T-helper 17 cell (primary cell): ENCODE measurements around the gene PRDM16. TPM values are rescaled to one million over a fixed set of nuclear protein-coding genes. Genes with fewer than 3 reads are reported as not detected.

Source experiments
- ATAC-seq: fragments of 150-1000 bp; cut with Tn5 transposase; 2 replicates; pipeline ENCODE4 v1.10.0; 2021; ENCODE audit warnings: mild to moderate bottlenecking, moderate library complexity
- DNase-seq, 3 donors: peaks; one replicate each; pipeline versions ENCODE4 v3.0.0 to v3.0.0-alpha.2; 2020 to 2021
- H3K9me3 ChIP-seq: one replicate; pipeline ENCODE4 v1.7.0; 2013; ENCODE audit warnings: low read length, mild to moderate bottlenecking; ENCODE audit not compliant: control insufficient read depth, poor library complexity, severe bottlenecking
- H3K27ac Mint-ChIP-seq: one replicate; pipeline ENCODE4 v1.8.0; 2022; ENCODE audit warnings: mild to moderate bottlenecking, moderate library complexity, mixed read lengths
- H3K27me3 Mint-ChIP-seq: one replicate; pipeline ENCODE4 v1.8.0; 2022; ENCODE audit warnings: mixed read lengths
- H3K36me3 Mint-ChIP-seq: one replicate; pipeline ENCODE4 v1.8.0; 2022; ENCODE audit warnings: low read depth, mixed read lengths
- H3K4me1 Mint-ChIP-seq: one replicate; pipeline ENCODE4 v1.8.0; 2022; ENCODE audit warnings: mild to moderate bottlenecking, mixed read lengths
- H3K4me3 Mint-ChIP-seq: one replicate; pipeline ENCODE4 v1.8.0; 2022; ENCODE audit warnings: mild to moderate bottlenecking, moderate library complexity, mixed read lengths
- total RNA-seq, 4 donors: library from RNA in 2 of 4; stranded (reverse) in 2 of 4; gene quantifications; one replicate each; pipeline ENCODE4 v1.2.3 and lab custom pipeline; 2022 to 2026

PRDM16 gene
- total RNA-seq, 2 donors from 2014 or later, result not detected

- ATAC-seq (no peak), DNase-seq (no peak)
- H3K9me3 ChIP-seq, result no peaks in the 10 kb centered on the region
- Mint-ChIP-seq H3K4me3 (no peak overlapping the region), H3K36me3 (no peaks in the 10 kb centered on the region), H3K27ac (no peak overlapping the region), H3K4me1 (peaks cover 2% of the 10 kb centered on the region), H3K27me3 (peaks cover 26% of the 10 kb centered on the region)
Observed at GRCh38 chr1:3130268-3130667, 61.3 kb downstream of the PRDM16 start.

- ATAC-seq, result no peak
- no peak overlapping the region for H3K27ac Mint-ChIP-seq
- H3K4me3 Mint-ChIP-seq, result no peak overlapping the region
- H3K36me3 Mint-ChIP-seq, result no peaks in the 10 kb centered on the region
- no peaks in the 10 kb centered on the region for H3K9me3 ChIP-seq
- H3K27me3 Mint-ChIP-seq, result peaks cover 35% of the 10 kb centered on the region
- H3K4me1 Mint-ChIP-seq, result peaks cover 2% of the 10 kb centered on the region
- DNase-seq, result no peak
Observed at GRCh38 chr1:3132660-3133059, 63.7 kb downstream of the PRDM16 start.

GRCh38 chr1:3133686-3134085, 64.7 kb downstream of the PRDM16 start:
- H3K9me3 ChIP-seq, result no peaks in the 10 kb centered on the region
- Mint-ChIP-seq H3K27me3 (peaks cover 42% of the 10 kb centered on the region), H3K4me1 (peaks cover 2% of the 10 kb centered on the region), H3K4me3 (no peak overlapping the region), H3K27ac (no peak overlapping the region), H3K36me3 (no peaks in the 10 kb centered on the region)
- no peak for ATAC-seq
- DNase-seq, result no peak

GRCh38 chr1:3134381-3135072, 65.5 kb downstream of the PRDM16 start:
- no peaks in the 10 kb centered on the region for H3K4me1 Mint-ChIP-seq
- peaks cover 37% of the 10 kb centered on the region for H3K27me3 Mint-ChIP-seq
- H3K9me3 ChIP-seq, result no peaks in the 10 kb centered on the region
- DNase-seq (no peak), ATAC-seq (no peak)
- H3K4me3 Mint-ChIP-seq, result no peak overlapping the region
- H3K27ac Mint-ChIP-seq, result no peak overlapping the region
- no peaks in the 10 kb centered on the region for H3K36me3 Mint-ChIP-seq

- Mint-ChIP-seq H3K27me3 (peaks cover 33% of the 10 kb centered on the region), H3K36me3 (no peaks in the 10 kb centered on the region), H3K4me3 (no peak overlapping the region), H3K4me1 (no peaks in the 10 kb centered on the region), H3K27ac (no peak overlapping the region)
- DNase-seq (no peak), ATAC-seq (no peak)
- H3K9me3 ChIP-seq, result no peaks in the 10 kb centered on the region
Observed at GRCh38 chr1:3135073-3135702, 66.2 kb downstream of the PRDM16 start.

- peaks cover 33% of the 10 kb centered on the region for H3K27me3 Mint-ChIP-seq
- H3K36me3 Mint-ChIP-seq, result no peaks in the 10 kb centered on the region
- no peak overlapping the region for H3K4me3 Mint-ChIP-seq
- no peaks in the 10 kb centered on the region for H3K9me3 ChIP-seq
- ATAC-seq (no peak), DNase-seq (no peak)
- H3K27ac Mint-ChIP-seq, result no peak overlapping the region
- no peaks in the 10 kb centered on the region for H3K4me1 Mint-ChIP-seq
Observed at GRCh38 chr1:3135744-3136455, 66.9 kb downstream of the PRDM16 start.

- no peak for ATAC-seq
- H3K4me1 Mint-ChIP-seq, result no peaks in the 10 kb centered on the region
Observed at GRCh38 chr1:3136532-3136931, 67.5 kb downstream of the PRDM16 start.

GRCh38 chr1:3137111-3138100, 68.4 kb downstream of the PRDM16 start:
- no peaks in the 10 kb centered on the region for H3K9me3 ChIP-seq
- DNase-seq, result no peak
- Mint-ChIP-seq H3K4me3 (no peak overlapping the region), H3K27me3 (peaks cover 38% of the 10 kb centered on the region), H3K36me3 (no peaks in the 10 kb centered on the region), H3K4me1 (no peaks in the 10 kb centered on the region), H3K27ac (no peak overlapping the region)
- ATAC-seq, result no peak

More at GRCh38 chr1:3136532-3136931, 67.5 kb downstream of the PRDM16 start:
- Mint-ChIP-seq H3K27ac (no peak overlapping the region), H3K27me3 (peaks cover 38% of the 10 kb centered on the region), H3K4me3 (no peak overlapping the region), H3K36me3 (no peaks in the 10 kb centered on the region)
- H3K9me3 ChIP-seq, result no peaks in the 10 kb centered on the region
- no peak for DNase-seq

- no peaks in the 10 kb centered on the region for H3K36me3 Mint-ChIP-seq
- ATAC-seq, result no peak
- H3K4me1 Mint-ChIP-seq, result no peaks in the 10 kb centered on the region
Observed at GRCh38 chr1:3138623-3139151, 69.7 kb downstream of the PRDM16 start.

GRCh38 chr1:3139451-3139852, 70.4 kb downstream of the PRDM16 start:
- no peak for ATAC-seq
- no peaks in the 10 kb centered on the region for H3K36me3 Mint-ChIP-seq
- no peaks in the 10 kb centered on the region for H3K9me3 ChIP-seq
- peaks cover 27% of the 10 kb centered on the region for H3K27me3 Mint-ChIP-seq
- no peak for DNase-seq
- H3K27ac Mint-ChIP-seq, result no peak overlapping the region
- no peak overlapping the region for H3K4me3 Mint-ChIP-seq
- no peaks in the 10 kb centered on the region for H3K4me1 Mint-ChIP-seq

More at GRCh38 chr1:3138623-3139151, 69.7 kb downstream of the PRDM16 start:
- H3K9me3 ChIP-seq, result no peaks in the 10 kb centered on the region
- no peak overlapping the region for H3K4me3 Mint-ChIP-seq
- H3K27me3 Mint-ChIP-seq, result peaks cover 31% of the 10 kb centered on the region
- H3K27ac Mint-ChIP-seq, result no peak overlapping the region
- no peak for DNase-seq

- DNase-seq, result no peak
- H3K27me3 Mint-ChIP-seq, result peaks cover 27% of the 10 kb centered on the region
- H3K27ac Mint-ChIP-seq, result no peak overlapping the region
- H3K4me3 Mint-ChIP-seq, result no peak overlapping the region
- no peaks in the 10 kb centered on the region for H3K4me1 Mint-ChIP-seq
- no peaks in the 10 kb centered on the region for H3K36me3 Mint-ChIP-seq
- ATAC-seq, result no peak
- no peaks in the 10 kb centered on the region for H3K9me3 ChIP-seq
Observed at GRCh38 chr1:3139871-3140361, 70.9 kb downstream of the PRDM16 start.

GRCh38 chr1:3140437-3140836, 71.4 kb downstream of the PRDM16 start:
- DNase-seq, result no peak
- Mint-ChIP-seq H3K4me1 (no peaks in the 10 kb centered on the region), H3K27ac (no peak overlapping the region), H3K36me3 (no peaks in the 10 kb centered on the region), H3K4me3 (no peak overlapping the region), H3K27me3 (peaks cover 27% of the 10 kb centered on the region)
- no peaks in the 10 kb centered on the region for H3K9me3 ChIP-seq
- no peak for ATAC-seq
